Stimulated activated CD8-positive, alpha-beta memory T cell treated with anti-CD3 and anti-CD28 coated beads, Interleukin-7, amount 100 ng/mL, for 1 hour (primary cell): Measurements from ENCODE around the gene TEX30.

Experiments
- DNase-seq, 2 donors: peaks; one replicate each; pipeline ENCODE4 v3.0.0-alpha.2; 2020; ENCODE audit warnings: low read depth in 2 of 2

TEX30 gene

GRCh38 chr13:102779436-102780159, 6.0 kb upstream of the TEX30 start:
- no peak for DNase-seq

- DNase-seq, result no peak
Observed at GRCh38 chr13:102777736-102778135, 4.2 kb upstream of the TEX30 start.

GRCh38 chr13:102776271-102776670, 2.7 kb upstream of the TEX30 start:
- no peak for DNase-seq

GRCh38 chr13:102774591-102775520, 1.3 kb upstream of the TEX30 start:
- no peak for DNase-seq

- DNase-seq, result no peak
Observed at GRCh38 chr13:102774214-102774568, 605 bp upstream of the TEX30 start.

GRCh38 chr13:102772042-102772425, 1.6 kb downstream of the TEX30 start:
- no peak for DNase-seq

- DNase-seq, result no peak
Observed at GRCh38 chr13:102771298-102772041, 2.1 kb downstream of the TEX30 start.

- DNase-seq, result no peak
Observed at GRCh38 chr13:102770435-102770834, 3.2 kb downstream of the TEX30 start.

GRCh38 chr13:102769679-102770078, 3.9 kb downstream of the TEX30 start:
- no peak for DNase-seq

- no peak for DNase-seq
Observed at GRCh38 chr13:102768909-102769308, 4.7 kb downstream of the TEX30 start.

- no peak for DNase-seq
Observed at GRCh38 chr13:102763741-102764140, 9.8 kb downstream of the TEX30 start.

- no peak for DNase-seq
Observed at GRCh38 chr13:102761071-102761470, 12.5 kb downstream of the TEX30 start.

GRCh38 chr13:102758842-102759241, 14.7 kb downstream of the TEX30 start:
- no peak for DNase-seq

GRCh38 chr13:102757006-102757405, 16.6 kb downstream of the TEX30 start:
- no peak for DNase-seq

GRCh38 chr13:102751886-102752285, 21.7 kb downstream of the TEX30 start:
- no peak for DNase-seq

- DNase-seq, result no peak
Observed at GRCh38 chr13:102742506-102742905, 31.1 kb downstream of the TEX30 start.

GRCh38 chr13:102742101-102742500, 31.5 kb downstream of the TEX30 start:
- DNase-seq, result no peak

GRCh38 chr13:102729560-102730270, 43.9 kb downstream of the TEX30 start:
- no peak for DNase-seq

GRCh38 chr13:102726430-102726829, 47.2 kb downstream of the TEX30 start:
- DNase-seq, result no peak

- DNase-seq, result no peak
Observed at GRCh38 chr13:102724923-102725322, 48.7 kb downstream of the TEX30 start.

- no peak for DNase-seq
Observed at GRCh38 chr13:102721800-102722231, 51.8 kb downstream of the TEX30 start.

GRCh38 chr13:102718746-102719145, 54.8 kb downstream of the TEX30 start:
- no peak for DNase-seq
